OCI-M2 (cell line): Measurements from ENCODE around the gene ARL11.

ENCODE experiments used
- DNase-seq: peaks from one replicate; lab custom pipeline; 2025; ENCODE audit not compliant: unreplicated experiment; lab: John Stamatoyannopoulos, UW

ARL11 gene

DNA sequence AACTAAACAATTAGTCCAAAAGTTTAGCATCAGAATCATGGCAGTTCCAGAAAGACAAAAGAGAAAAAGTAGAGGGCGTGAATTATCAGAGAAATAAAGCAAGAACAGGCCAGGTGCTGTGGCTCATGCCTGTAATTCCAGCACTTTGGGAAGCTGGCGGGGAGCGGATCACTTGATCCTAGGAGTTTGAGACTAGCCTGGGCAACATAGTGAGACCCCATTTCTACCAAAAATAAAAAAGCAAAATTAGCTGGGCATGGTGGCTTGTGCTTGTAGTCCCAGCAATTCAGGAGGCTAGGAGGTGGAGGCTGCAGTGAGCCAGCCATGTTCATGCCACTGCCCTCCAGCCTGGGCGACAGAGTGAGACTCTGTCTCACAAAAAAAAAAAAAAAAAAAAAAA is 18.4 kb downstream of the ARL11 start:
- no peak for DNase-seq

DNA sequence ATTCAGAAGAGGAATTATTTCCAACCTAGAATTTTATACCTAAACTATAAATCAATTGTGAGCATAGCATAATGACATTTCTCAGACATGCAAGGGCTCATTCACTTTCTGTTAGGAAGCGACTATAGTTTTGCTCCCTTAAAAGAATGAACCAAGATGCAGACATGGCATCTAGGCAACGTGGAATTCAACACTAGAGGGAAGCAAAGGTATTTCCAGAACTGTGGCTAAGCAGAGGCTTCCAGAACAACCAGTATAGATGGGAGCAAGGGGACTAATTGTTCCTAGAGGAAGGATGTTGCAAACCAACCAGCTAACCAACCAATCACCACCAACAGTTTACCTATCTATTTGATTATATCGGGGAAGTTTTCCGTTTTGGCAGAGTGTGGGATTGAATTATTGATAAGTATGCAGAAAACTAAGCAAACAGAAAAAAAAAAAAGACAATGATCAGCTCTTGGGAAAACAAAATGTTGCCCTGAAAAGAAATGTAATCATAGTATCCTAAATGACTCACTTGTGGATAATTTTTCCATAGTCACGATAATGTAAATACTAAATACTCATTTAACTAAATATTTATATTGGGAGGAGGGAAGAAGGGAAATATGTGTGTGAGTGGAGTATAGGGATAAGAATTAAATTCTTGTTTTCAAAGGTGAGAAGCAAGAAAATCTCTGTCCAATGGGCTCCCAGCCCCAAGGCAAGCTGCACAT is 21.1 kb downstream of the ARL11 start:
- DNase-seq = no peak

DNA sequence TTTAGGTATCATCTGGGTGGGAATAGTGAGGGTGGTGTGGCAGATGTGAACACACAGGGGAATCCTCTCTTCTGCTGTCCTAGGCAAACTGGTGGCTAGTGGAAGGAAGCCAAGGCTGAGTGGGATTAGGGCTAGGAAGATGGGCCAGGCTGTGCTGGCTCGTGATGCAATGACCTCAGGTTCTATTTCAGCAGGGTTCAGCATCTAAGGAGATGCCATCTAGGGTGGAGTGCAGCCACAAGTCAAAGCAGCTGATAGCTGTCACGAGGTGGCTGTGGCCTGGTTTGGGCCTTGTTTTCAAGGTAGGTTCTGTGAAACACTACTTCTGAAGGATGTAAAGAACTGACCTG is 21.6 kb downstream of the ARL11 start:
- no peak for DNase-seq

DNA sequence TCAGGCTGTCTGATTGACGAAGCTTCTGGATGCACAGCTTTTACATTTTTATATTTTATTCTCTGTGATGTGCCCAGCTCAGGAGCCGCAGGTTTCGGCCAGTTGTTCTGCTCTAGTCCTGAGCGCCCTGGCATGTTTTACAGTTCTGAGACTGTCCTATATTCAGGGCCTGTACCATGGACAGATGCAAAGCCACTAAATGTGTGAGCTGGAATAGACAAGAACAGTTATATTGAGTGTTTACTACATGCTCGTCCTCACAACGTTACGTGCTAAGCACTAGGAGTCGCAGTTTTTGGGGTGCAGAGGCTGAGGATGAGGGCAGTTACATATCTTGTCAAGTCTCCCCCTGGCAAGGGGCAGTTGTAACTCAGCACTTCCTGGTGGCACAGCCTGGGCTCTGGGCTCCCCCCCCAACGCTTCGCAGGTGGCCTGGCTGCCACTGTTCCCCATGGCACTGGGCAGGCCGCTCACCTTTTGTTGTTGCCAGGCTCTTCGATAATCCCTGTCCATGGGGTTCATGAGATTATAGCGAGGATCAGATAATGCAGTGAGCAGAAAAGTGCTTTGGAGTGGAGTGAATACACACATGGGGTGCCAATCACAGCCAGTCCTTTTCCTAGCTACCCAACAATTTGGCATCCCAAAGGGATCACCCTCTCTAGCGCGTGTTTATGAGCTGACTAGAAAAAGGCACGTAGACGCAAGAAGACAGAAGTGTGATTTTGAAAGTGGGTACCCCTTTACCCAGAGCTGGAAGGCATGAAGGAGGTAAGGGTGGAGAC is 23.5 kb downstream of the ARL11 start:
- DNase-seq = no peak

DNA sequence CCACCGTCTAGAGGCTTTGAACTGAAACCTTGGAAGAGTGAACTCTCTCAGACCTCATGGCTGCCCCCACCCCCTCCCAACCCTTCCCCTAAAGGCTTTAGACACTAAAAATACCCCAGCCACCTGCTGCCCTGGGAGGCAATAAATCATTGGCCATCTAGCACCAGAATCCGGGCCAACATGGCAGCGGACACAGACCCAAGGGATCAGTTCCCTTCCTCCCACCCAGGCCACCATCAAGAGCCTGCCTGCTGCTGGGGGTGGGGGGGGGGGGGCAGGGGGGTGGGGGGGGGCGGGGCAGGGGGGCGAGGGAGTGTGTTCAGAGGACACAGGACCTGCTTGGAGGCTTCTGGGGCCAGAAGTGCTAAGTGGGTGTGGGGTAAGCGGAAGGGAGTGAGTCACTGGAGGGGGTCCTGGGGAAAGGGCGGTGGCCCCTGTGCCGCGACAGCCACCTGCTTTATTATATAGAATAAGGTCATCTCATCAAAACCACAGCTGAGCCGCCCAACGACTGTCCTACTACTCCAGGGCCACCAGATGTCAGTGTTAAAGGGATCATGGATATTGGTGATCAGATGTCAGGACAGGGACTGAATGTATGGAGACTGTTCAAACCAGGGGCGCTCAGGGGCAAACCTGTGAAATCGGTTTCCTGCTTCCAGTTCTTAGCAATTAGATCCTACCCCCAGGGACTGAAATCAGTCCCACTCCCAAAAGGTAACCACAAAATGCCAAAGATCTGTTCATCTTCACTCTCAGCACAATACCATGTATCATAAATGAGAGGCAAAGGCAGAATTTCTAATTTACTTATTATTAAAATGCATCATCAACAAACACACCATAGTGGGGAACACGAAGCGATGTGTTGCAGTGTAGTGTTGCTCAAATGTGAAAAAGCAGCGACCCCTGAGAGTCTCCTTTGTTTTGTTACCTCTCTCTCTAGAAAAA is 24.3 kb downstream of the ARL11 start:
- no peak for DNase-seq

DNA sequence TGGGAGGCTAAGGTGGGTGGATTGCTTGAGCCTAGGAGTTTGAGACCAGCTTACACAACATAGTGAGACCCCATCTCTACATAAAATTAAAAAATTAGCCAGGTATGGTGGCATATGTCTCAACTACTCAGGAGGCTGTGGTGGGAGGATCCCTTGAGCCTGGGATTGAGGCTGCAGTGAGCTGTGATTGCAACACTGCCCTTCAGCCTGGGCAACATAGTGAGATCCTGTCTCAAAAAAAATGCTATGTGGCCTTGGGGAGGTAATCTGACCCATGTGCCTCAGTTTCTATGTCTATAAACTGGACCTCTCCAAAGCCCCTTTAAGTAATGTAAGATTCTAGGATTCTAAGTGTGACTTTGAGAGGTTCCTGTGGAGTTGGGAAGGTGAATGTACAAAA is 25.2 kb downstream of the ARL11 start:
- no peak for DNase-seq

DNA sequence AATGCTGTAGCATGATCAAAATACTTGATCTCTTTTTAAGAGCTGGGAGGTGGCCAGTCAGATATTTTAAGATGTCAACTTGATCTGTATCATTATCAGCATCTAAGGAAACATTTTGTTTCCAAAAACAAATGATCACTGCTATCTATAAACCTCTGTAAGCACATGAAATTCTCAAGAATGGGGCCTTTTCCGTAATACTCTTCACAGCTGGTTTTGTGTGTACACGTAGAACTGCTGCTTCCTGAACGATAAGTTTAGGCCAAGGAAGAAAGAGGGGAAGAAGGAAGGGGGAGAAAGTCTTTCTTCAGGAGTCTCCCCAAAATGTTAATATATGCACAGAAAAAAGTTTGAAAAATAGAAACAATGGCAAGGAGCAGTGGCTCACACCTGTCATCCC is 25.7 kb downstream of the ARL11 start:
- no peak for DNase-seq

DNA sequence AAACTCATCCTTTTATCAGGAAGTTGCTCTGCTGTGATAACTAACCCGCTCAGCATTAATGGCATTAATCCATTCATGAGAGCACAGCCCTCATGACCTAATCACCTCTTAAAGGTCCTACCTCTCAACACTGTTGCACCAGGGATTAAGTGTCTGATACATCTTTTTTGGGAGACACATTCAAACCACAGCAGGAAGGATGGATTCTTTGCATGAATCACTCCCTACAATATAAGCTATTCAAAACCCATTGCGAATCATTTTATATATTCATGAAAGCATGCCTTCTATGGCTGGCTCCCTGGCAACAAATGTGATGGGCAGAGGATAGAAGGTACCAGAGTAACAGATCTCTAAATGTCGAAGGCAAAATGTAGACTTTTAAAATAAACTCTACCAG is 27.6 kb downstream of the ARL11 start:
- DNase-seq = no peak

DNA sequence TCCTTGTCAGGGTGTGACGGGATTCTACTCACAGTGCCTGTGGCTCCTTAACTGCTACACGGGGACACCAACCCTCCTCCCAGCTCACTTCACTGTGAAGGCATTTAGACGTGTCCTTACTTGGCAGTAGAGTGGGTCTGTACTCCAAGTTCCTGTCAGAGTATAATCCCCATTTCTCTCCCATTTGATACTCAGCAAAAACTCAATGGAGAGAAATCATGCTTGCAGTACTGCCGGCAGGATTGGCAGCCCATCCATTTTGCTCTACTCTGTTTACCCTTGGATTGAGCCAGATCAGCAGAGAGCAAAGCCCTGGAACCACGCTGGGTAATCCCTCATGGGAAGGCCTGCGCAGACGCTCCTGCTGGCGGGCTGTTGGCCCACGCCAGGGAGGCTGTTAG is 28.9 kb downstream of the ARL11 start:
- DNase-seq = no peak

DNA sequence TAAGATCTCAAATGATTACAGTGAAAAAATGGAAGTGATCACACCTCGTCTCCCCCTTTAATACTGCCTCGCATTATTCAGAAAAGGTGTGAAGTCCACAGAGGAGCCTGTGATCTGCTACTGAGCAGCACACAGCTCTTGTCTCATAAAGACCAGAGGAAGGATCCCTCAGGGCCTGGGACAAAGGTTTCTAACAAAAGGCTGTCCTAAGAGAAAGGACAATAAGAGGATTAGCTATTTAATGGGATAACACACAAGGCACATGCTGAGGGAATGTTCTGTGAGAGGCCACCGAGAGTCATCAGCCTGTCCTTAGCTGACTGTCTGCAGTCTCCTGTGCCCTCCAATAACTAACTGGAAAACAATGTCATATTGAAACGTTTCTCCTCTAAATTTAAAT is 36.3 kb downstream of the ARL11 start:
- DNase-seq = no peak

DNA sequence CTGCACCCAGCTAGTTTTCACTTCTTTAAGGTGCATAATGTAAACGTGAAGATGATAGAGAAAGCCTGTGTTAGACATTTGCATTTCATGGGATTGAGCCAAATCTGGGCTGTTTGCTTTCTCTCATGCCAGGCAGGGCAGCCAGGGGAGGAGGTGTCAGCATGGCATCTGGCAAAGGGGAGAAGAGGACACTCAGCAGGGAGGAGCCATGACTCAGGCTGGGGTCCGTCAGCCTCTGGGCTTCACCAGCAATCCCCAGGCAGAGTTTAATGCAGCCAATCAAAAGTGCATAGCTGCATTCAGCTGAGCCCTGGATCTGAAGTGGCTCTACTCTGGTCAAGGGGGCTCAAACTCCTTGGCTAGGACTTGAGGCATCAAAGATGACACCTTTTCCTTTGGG is 39.5 kb downstream of the ARL11 start:
- no peak for DNase-seq

DNA sequence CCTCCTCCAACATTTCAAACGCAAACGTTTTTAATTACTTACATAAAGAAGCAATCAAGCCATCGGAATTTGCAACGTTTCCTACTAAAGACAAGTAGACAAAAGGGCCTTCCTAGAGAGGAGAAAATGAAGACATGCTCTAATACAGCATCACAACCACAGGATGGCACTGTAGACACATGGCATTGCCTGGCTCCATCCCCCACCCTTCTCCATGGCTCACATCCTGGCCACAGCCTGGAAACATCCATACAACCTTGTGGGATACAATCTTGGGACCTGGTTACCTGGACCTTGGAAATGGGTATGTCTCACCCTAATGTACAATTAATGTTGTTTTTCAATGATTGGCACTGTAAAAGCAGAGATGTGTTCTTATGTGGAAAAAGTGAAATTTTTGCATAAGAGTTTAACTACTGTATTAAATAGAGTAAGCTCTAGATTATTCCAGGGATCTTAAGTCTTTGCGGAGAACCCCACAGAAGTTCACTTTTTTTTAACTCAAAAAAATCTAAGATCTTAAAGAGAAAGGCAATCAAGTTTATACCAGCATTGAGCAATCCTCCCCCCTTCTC is 41.5 kb downstream of the ARL11 start:
- DNase-seq = no peak

DNA sequence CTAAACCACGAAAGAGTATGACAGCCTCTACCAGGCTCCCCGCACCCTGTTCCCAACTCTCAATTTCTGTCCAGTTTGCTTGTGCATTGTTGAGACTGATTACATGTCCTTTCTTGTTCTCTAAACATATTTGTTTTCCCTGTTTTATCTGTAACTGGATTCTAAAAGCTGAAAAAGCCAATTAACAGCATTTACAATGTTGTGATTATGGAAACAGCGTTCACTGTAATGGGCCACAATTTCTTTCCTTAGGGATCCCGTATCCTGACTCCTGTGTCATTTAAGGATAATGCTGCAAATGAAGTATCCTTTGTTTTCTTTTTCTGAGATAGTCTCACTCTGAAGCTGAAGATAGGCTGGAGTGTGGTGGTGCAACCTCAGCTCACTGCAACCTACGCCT is 42.5 kb downstream of the ARL11 start:
- no peak for DNase-seq

DNA sequence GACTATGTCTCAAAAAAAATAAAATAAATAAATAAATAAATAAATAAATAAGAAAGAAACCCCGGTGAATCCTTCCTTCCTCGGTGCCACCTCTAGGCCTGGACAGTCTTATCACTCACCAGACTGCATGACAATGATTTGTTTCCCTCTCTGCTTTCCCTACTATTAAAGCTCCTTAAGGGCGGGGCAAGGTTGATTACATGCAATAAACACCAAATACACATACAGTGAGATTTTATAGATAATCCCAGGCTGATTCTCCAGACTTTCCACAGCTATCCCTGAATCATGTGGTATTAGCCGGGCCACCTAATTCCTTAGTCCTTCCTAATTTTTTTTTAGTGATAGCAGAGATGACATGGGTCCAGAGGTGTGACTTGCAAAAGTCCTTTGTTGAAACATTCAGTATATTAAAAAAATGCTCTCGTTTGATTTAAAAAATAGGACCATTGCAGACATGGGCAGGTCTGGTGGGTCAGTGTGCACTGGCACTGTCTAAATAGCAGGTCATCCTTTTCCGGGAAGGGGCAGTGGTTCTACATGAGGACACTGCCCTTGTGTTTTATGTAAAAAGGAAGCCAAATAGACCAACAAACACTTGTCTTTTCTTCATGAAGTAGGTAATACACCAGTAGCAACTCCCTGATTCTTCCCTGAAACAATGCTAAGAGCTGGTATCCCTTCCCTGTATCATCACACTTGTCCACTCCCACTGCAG is 48.4 kb downstream of the ARL11 start:
- no peak for DNase-seq

DNA sequence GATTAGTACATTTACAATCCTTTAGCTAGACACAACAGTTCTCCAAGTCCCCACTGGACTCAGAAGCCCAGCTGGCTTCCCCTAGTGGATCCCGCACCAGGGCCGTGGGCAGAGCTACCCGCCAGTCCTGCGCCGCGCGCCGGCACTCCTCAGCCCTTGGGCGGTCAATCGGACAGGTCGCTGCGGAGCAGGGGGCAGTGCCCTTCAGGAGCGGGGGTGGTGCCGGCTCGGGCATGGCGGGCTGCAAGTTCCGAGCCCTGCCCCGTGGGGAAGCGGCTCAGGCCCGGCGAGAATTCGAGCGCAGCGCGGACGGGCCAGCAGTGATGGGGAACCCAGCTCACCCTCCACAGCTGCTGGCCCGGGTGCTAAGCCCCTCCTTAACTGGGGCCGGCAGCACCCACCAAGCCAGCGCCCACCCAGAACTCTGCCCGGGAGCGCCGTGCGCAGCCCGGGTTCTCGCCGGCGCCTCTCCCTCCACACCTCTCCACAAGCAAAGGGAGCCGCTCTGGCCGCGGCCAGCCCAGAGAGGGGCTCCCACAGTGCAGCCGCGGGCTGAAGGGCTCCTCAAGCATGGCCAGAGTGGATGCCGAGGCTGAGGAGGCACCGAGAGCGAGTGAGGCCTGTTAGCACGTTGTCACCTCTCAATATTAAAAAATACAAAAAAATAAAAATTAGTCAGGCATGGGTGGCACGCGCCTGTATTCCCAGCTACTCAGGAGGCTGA is 50.0 kb downstream of the ARL11 start:
- DNase-seq = no peak

DNA sequence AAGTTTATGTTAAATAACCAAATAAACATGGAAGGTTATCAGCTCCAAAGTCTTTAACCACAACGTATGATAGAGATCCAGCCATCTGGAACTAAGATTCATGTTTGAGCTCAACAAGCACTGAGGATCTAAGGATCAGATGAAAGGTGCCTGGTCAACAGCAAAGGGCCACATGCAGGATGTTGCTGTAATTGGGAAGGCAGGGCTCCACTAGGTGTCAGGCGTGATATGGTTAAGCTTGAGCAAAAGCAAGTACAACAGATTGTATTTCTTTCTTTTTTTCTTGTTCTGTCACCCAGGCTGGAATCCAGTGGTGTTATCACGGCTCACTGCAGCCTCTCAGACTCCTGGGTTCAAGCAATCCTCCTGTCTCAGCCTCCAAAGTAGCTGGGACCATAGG is 50.9 kb downstream of the ARL11 start:
- no peak for DNase-seq

DNA sequence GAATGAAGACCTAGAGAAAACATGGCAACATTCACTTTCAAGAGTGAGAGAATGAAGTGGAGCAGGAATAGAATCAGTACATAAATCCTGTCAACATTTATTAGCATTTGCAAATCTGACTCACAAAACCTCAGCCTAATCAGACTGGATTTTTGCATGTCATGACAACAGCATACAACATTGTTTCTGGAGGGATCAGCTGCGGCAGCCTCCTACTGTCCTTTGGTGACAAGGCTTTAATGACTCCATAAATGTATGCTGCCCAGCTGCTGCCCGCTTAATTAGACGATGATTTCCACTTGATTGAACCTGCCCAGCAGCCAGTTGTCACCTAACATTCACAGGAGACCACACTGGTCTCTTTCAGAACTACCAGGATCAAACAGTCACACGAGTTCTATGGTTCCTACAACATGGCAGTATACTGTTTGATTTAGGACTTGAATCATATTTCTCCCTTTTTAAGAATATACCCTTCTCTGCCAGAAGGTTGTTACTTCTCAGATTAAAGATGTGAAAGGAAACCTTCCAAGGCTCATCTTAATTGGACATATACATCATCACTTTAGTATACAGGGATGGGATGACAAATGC is 53.6 kb downstream of the ARL11 start:
- DNase-seq = no peak
